GM23338 (cell line): Measurements from ENCODE around the gene ARID1B.

ENCODE experiments used
- CREB1 ChIP-seq: fragments of 250-450 bp; sonication (Bioruptor Pico); IDR thresholded peaks from 2 replicates; pipeline ENCODE4 v1.5.0; 2020; ENCODE audit warnings: low read depth, mild to moderate bottlenecking, moderate library complexity
- EZH2 ChIP-seq: fragments of 200-600 bp; sonication (generic); IDR thresholded peaks from one replicate; pipeline ENCODE4 v1.8.0; 2017; ENCODE audit warnings: antibody characterized with exemption, mild to moderate bottlenecking, low read depth; ENCODE audit not compliant: unreplicated experiment
- EZH2phosphoT487 ChIP-seq: fragments of 200-600 bp; sonication (generic); IDR thresholded peaks from one replicate; pipeline ENCODE4 v1.8.1; 2018; ENCODE audit warnings: antibody characterized with exemption; ENCODE audit not compliant: unreplicated experiment
- JUNB ChIP-seq: IDR thresholded peaks from one replicate; pipeline ENCODE4 v1.6.1; 2016; ENCODE audit warnings: antibody characterized with exemption; ENCODE audit not compliant: unreplicated experiment
- POLR2AphosphoS5 ChIP-seq: IDR thresholded peaks from 2 replicates; pipeline ENCODE4 v1.6.1; 2016; ENCODE audit warnings: antibody characterized with exemption, low read depth
- ZNF114 ChIP-seq: fragments of 250-450 bp; sonication (Bioruptor Pico); IDR thresholded peaks from 2 replicates; pipeline ENCODE4 v1.5.0; 2020; ENCODE audit warnings: mild to moderate bottlenecking, moderate library complexity
- ZNF331 ChIP-seq: fragments of 250-450 bp; sonication (Bioruptor Pico); IDR thresholded peaks from 2 replicates; pipeline ENCODE4 v1.5.0; 2020; ENCODE audit warnings: low read depth, mild to moderate bottlenecking, moderate library complexity
- ZNF462 ChIP-seq: fragments of 250-450 bp; sonication (Bioruptor Pico); IDR thresholded peaks from 2 replicates; pipeline ENCODE4 v1.5.0; 2020; ENCODE audit warnings: mild to moderate bottlenecking, moderate library complexity
- TF ChIP-seq, protein P1 (sequence below), 2 experiments: fragments of 200-600 bp in 1 of 2; sonication (generic) in 1 of 2; conservative IDR thresholded peaks; 2 replicates each; pipeline versions ENCODE4 v1.5.1 to v1.6.1; 2016 to 2017; ENCODE audit warnings: antibody characterized with exemption in 2 of 2, low read depth in 2 of 2, mild to moderate bottlenecking in 2 of 2, moderate library complexity in 1 of 2
- TF ChIP-seq, protein P2 (sequence below): IDR thresholded peaks from one replicate; pipeline ENCODE4 v1.6.1; 2018; ENCODE audit warnings: antibody characterized with exemption; ENCODE audit not compliant: unreplicated experiment

DNA sequence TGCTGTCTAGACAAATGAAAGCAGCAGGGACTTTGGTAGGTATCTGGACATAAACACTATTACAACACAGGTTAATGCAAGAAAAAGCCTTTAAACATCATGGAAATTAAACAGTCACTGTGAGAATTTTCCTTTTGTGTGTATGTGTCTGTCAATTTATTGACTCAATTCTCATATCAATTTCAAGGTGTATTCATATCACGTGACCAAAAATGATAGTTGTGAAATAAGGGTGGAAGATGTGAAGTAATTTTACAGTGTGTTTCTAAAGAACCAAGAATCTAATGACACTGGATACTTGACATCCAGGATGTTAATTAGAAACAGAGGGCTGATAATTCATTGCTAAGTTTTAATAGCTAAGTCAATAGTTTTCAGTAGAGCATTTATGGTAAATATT, 302.1 kb downstream of the ARID1B start:
- TF ChIP-seq, protein P1, sequence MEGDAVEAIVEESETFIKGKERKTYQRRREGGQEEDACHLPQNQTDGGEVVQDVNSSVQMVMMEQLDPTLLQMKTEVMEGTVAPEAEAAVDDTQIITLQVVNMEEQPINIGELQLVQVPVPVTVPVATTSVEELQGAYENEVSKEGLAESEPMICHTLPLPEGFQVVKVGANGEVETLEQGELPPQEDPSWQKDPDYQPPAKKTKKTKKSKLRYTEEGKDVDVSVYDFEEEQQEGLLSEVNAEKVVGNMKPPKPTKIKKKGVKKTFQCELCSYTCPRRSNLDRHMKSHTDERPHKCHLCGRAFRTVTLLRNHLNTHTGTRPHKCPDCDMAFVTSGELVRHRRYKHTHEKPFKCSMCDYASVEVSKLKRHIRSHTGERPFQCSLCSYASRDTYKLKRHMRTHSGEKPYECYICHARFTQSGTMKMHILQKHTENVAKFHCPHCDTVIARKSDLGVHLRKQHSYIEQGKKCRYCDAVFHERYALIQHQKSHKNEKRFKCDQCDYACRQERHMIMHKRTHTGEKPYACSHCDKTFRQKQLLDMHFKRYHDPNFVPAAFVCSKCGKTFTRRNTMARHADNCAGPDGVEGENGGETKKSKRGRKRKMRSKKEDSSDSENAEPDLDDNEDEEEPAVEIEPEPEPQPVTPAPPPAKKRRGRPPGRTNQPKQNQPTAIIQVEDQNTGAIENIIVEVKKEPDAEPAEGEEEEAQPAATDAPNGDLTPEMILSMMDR (conservative IDR thresholded peaks at IDR 0.05; ENCODE audit: low read depth in 2 of 2) = no peak
- TF ChIP-seq EZH2phosphoT487 (no peak), POLR2AphosphoS5 (no peak), JUNB (no peak), ZNF462 (CRISPR knock-in tag) (no peak), ZNF114 (no peak), ZNF331 (CRISPR knock-in tag) (no peak), EZH2 (no peak), CREB1 (CRISPR knock-in tag) (no peak)
- TF ChIP-seq, protein P2, sequence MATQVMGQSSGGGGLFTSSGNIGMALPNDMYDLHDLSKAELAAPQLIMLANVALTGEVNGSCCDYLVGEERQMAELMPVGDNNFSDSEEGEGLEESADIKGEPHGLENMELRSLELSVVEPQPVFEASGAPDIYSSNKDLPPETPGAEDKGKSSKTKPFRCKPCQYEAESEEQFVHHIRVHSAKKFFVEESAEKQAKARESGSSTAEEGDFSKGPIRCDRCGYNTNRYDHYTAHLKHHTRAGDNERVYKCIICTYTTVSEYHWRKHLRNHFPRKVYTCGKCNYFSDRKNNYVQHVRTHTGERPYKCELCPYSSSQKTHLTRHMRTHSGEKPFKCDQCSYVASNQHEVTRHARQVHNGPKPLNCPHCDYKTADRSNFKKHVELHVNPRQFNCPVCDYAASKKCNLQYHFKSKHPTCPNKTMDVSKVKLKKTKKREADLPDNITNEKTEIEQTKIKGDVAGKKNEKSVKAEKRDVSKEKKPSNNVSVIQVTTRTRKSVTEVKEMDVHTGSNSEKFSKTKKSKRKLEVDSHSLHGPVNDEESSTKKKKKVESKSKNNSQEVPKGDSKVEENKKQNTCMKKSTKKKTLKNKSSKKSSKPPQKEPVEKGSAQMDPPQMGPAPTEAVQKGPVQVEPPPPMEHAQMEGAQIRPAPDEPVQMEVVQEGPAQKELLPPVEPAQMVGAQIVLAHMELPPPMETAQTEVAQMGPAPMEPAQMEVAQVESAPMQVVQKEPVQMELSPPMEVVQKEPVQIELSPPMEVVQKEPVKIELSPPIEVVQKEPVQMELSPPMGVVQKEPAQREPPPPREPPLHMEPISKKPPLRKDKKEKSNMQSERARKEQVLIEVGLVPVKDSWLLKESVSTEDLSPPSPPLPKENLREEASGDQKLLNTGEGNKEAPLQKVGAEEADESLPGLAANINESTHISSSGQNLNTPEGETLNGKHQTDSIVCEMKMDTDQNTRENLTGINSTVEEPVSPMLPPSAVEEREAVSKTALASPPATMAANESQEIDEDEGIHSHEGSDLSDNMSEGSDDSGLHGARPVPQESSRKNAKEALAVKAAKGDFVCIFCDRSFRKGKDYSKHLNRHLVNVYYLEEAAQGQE = no peak
